DMS 273 (cell line): ENCODE data around the gene PLCG2.
"Not testable (repeated sequence)": the region's sequence is repeated elsewhere in the genome, so short reads cannot be mapped to it uniquely, and the experiment has no call there.

Experiments
- DNase-seq: peaks from one replicate; lab custom pipeline; 2025; ENCODE audit not compliant: unreplicated experiment; lab: John Stamatoyannopoulos, UW

The PLCG2 gene

GRCh38 chr16:81752876-81753227, 26.2 kb upstream of the PLCG2 start:
- DNase-seq = no peak

DNA sequence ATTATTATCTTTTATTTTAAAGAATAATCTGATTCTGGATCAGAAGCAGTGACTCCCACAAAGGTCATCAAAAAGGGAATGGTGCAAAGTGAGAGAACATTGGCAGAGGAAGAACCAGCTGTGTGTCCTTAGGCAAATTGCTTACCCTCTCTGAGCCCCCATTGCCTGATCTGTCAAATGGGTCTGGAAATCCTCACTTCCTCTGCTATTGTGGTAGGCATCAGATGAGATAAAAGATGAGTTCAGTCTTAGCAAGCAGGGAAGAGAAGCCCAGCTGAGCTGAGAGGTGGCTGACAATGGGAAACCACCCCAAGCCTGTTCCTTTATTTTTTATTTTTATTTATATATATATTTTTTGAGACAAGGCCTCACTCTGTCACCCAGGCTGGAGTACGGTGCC, 24.2 kb upstream of the PLCG2 start:
- no peak for DNase-seq

GRCh38 chr16:81755915-81756614, 23.0 kb upstream of the PLCG2 start:
- DNase-seq = no peak

DNA sequence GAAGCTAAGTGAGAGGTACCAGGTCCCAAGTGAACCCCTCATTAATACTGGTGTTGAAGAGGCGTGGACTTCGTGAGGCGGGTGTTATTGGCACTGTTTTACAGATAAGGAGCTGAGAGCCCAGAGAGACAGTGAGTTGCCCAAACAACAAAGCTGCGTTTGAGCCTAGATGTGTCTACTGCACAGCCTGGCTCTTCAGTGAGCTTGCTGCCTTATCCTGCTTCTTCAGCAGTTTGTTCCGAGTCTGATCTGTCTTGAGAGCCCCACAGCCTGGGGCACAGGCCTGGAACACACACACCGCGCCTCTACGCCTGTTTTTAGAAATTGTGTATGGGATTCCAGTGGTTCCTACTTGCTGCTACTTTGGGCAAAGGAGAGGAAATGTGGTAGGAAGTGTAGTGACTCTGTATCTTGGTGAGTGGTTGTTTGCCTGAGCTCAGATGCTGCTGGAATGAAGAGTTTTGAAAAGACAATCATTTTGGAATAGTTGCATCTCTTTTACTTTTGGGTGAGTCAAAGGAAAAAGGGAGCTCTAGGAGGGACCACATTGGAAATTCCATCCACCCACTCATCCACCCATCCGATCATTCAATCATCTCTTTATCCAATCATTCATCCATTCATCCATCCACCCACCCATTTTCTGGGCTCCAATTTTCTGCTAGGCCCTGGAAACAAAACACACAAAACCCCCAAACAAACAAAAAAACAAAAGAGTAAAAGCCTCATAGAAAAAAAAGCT, 22.3 kb upstream of the PLCG2 start:
- DNase-seq = no peak

- DNase-seq = no peak
Measured at GRCh38 chr16:81758376-81758775, 20.7 kb upstream of the PLCG2 start.

GRCh38 chr16:81762322-81762721, 16.8 kb upstream of the PLCG2 start:
- DNase-seq = not testable (repeated sequence)

DNA sequence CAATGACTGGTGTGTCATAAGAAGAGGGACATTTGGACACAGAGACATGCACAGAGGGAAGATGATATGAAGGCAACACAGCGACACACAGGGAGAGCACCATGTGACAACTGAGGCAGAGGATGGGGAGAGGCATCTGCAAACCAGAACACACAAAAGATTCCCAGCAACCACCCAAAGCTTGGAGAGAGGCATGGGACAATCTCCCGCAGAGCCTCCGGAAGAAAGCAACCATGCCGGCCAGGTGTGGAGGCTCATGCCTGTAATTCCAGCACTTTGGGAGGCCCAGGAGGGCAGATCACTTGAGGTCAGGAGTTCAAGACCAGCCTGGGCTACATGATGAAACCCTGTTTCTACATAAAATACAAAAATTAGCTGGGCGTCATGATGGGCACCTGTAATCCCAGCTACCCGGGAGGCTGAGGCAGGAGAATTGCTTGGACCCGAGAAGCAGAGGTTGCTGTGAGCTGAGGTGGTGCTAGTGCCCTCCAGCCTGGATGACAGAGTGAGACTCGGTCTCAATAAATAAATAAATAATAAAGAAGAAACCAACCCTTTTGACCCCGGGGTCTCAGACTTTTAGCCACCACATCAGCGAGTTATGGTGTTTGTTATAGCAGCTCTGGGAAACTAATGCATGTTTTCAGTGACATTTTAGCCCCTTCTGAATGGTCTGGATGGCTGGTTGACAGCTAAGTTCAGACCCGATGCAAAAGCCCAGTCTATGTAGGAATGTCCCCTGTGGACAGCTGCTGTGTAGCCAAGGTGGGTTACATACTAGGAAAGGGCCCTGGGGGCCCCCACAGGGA, 13.8 kb upstream of the PLCG2 start:
- no peak for DNase-seq

GRCh38 chr16:81765969-81766368, 13.1 kb upstream of the PLCG2 start:
- DNase-seq = no peak

DNA sequence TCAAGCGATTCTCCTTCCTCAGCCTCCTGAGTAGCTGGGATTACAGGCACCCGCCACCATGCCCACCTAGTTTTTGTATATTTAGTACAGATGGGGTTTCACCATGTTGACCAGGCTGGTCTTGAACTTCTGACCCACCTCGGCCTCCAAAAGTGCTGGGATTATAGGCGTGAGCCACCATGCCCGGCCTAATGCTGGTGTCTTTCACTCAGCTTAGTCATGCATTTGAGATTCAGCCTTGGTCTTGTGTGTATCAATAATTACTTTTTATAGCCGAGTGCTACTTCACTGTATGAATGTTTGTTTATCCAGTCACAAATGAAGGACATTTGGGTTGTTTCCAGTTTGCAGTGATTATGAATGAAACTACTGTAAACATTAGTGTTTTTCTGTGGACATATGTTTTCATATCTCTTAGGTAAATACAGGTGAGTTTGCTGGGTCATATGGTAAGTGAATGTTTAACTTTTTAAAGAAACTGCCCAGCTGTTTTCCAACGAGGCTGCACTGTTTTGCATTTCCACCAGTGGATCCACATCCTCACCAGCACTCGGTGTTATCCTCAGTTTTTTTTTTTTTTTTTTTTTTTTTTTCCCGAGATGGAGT, 11.0 kb upstream of the PLCG2 start:
- DNase-seq = no peak

DNA sequence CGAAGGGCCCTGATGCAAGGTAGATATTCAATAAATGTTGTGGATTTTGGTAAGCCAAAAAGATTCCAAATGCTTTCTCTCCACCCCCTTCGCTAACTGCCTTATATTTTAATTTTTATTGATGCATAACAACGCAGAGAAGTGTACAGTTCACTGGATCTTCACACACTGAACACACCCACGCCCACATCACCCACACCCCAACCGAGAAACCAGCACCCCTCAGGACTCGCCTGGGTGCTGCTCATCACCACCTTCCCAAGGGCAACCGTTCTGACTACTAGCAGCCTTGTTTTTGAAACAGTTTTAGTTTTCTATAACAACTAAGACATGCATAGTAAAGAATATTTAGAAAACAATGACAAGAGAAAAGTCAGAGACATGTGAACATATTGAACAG, 9.1 kb upstream of the PLCG2 start:
- DNase-seq = no peak

- no peak for DNase-seq
Measured at GRCh38 chr16:81774348-81774747, 4.7 kb upstream of the PLCG2 start.

GRCh38 chr16:81775570-81775969, 3.5 kb upstream of the PLCG2 start:
- no peak for DNase-seq

GRCh38 chr16:81778231-81778630, 860 bp upstream of the PLCG2 start:
- no peak for DNase-seq

- peak; percentile 39 for DNase-seq
Measured at GRCh38 chr16:81779536-81780320, 637 bp downstream of the PLCG2 start.

DNA sequence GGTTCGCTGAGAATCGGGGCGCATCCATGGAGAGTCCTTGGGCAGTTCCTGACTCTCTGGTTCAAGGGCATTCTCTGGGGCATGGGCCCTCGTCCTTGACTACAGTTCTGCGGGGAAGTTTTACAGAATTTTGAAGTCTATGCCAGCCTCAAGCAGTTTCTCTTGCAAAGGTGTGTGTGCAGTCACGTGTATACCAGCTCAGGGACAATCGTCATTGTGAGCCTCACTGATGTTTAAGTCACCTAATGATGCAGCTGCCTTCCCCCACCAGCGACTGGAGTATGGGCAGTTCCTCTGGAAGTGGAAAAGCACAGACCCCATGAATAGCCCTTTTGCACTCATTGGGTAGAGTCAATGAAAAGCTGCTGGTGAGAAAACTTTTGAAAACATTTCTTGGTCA, 1.3 kb downstream of the PLCG2 start:
- no peak for DNase-seq

DNA sequence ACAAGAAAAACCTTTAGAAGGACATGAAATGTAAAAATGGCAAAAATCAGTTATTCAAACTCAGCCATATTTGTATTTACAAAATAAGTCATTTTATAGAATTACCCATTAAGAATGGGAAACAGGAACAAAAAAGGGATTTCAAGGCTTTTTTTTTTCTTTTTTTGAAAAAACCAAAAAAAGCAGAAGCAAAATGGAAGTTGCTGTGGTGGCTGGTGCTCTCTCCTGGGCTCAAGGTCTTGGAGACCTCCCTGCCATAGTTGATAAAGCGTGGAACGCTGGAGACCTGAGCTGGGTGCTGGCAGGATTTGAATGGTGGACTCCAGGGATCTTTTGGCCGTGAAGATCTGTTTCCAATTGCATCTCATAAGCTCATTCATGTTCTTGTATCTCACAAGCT, 3.1 kb downstream of the PLCG2 start:
- DNase-seq = no peak

DNA sequence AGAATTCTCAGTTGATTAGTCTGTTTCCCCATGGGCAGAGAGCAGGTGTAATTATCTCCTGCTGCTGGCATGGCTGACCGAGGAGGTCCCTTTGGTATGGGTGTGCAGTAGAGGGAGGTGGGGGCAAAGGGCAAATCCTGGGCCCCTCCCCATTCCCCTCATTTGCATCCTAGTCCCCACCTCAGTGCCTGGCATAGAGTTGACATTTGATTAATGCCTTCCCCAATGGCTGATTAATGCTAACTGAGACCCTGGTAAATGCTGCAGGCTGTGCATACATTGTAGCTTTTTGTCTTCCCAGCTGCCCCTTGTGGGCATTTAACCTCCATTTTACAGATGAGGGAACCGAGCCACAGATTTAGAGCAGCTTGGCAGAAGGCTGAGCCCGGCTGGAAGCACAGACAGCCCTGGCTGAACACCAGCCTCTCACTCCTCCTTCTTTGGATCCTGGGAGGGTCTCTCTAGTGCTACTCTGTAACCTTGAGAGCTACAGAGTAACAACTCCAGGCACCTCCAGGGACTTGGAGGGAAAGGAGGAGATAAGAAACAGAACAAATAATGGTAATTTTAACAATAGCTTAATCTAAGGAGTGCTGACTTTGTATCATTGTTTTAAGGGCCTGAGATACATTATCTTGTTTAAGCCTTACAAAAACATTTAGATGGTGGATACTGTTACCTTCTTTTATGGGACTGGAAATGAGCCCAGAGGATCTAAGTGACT, 5.1 kb downstream of the PLCG2 start:
- DNase-seq = peak; percentile 45

GRCh38 chr16:81785138-81785924, 6.2 kb downstream of the PLCG2 start:
- DNase-seq = no peak

- no peak for DNase-seq
Measured at GRCh38 chr16:81786321-81786720, 7.2 kb downstream of the PLCG2 start.
